Activated naive CD4-positive, alpha-beta T cell (primary cell): ENCODE results near the gene CCSER2.

Experiments
- DNase-seq, 4 experiments: peaks; one replicate each; lab custom pipeline; 2025; lab: John Stamatoyannopoulos, UW

Gene CCSER2

GRCh38 chr10:84348860-84349259 lies 20.5 kb downstream of the CCSER2 start:
- no peak for DNase-seq

- peak in 3 of 4 experiments; percentile 18 to 38 (median 32) for DNase-seq
Measured at GRCh38 chr10:84352251-84352842, 24.0 kb downstream of the CCSER2 start.

DNA sequence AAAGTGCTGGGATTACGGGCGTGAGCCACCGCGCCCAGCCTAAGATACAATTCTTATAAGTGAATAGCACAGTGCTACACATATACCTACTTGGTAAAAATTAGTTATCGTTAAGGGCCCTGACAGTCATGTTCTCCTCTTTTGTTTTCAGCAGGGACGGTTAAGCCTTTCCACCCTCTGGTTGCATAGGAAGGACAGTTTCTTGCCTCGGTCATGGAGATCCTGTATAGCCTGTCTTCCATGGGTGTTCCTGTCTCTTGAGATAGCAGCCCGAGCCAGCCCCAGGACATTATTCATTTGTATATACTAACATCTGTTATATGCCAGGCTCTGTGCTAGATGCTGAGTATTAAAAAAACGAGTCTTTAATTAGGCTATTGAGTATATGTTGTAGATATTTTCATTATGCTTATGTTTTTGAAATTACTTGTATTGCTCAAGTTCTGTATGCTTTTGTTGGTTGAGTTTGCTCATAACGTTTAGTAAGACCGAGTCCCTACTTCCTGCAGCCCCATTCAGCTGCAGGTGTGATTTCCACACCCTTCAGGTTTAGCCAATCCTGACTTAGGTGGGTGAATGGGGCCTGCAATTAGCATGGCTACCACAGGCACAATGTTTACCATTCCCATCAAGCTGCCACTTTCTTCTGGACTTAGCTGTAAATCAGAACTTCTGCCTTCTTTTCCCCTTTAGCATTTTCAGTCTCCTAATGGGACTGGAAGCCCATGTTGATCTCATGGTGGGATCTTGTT lies 24.8 kb downstream of the CCSER2 start:
- DNase-seq: no peak

- no peak for DNase-seq
Measured at GRCh38 chr10:84354623-84355022, 26.2 kb downstream of the CCSER2 start.

DNA sequence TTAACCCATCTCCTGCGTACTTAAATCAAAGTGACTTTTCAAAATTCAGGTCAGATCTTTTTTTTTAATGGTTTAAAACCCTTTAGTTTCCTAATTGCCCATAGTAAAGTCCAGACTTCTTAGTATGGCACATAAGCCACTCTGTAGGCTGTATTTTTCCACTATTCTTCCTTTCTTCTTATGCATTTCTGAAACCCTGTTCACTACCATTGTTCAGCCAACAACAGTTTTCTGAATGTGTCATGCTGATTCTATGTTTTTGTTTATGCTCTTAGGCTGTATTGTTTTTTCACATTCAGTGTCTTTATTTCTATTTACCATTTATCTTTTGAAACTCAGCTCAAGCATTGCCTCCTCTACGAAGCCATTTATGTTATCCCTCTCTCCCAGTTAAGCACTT lies 26.7 kb downstream of the CCSER2 start:
- no peak for DNase-seq

DNA sequence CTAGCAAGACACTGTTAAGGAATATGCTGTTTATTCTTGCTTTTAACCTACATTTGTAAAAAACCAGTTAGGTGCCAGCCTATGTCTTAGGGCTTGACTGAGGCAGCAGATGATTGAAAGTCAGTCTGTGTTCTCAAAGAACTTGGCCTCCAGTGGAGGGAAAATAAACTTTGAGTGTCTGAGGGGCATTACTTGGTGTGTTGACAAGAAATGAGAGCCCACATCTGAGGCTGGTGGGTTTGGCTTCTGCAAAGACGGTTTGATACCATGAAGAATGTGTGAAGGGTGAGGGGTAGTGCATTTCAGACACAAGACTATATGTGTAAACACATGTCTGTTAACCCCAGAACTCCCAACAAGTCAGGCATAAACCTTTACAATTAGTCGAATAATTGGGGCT lies 28.5 kb downstream of the CCSER2 start:
- no peak for DNase-seq

- DNase-seq: no peak
Measured at GRCh38 chr10:84358743-84359142, 30.4 kb downstream of the CCSER2 start.

GRCh38 chr10:84360637-84361365 lies 32.4 kb downstream of the CCSER2 start:
- DNase-seq: no peak

DNA sequence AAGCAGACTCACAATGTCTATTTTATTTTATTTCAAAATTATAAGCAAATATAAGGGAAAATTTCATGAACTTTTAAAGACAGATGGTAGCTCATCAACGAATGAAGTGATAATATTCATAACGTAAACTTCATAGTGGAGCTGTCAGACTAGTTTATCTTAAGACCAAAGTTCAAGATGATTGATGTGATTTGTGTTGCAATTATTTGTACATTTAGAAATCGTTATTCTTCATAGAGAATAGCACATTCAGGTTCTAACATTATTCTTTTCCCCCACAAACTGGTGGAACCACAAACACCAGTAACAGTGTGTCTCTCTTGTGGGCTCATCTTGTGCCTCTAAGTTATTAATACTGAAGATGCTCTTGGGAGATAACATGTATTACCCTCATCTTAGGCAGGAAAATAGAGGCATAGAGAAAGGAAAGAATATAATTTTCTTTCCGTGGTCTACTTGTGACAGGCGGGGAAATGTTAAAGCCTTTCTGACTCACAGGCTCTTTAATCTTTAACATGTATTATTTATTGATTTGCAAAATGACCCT lies 37.0 kb downstream of the CCSER2 start:
- no peak for DNase-seq

DNA sequence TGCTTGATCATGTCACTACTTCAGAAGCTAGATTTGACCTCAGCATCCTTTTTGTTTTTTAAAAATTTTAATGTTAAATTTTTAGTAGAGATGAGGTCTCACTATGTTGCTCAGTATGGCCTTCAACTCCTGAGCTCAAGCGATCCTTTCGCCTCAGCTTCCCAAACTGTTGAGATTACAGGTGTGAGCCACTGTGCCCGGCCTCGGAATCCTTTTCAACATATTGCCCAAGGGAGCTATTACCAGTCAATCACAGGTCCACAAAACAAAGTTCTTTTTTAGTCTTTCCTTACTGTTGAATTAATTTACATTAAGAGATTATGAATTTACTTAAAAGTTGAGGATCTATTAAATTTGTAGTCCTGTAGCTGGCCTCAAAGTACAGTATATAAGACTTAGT lies 37.7 kb downstream of the CCSER2 start:
- DNase-seq: no peak

GRCh38 chr10:84367256-84367655 lies 38.9 kb downstream of the CCSER2 start:
- DNase-seq: no peak

DNA sequence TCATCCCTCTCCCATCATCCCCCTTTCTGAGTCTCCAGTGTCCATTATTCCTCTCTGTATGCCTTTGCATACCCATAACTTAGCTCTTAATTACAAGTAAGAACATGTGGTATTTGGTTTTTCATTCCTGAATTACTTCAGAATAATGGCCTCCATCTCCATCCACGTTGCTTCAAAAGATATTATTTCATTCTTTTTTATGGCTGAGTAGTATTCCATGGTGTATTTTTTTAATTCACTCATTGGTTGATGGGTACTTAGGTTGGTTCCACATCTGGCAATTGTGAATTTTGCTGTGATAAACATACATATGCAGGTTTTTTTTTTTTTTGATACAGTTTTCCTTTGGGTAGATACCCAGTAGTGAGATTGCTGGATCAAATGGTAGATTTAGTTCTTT lies 40.4 kb downstream of the CCSER2 start:
- DNase-seq: no peak

GRCh38 chr10:84370283-84370682 lies 41.9 kb downstream of the CCSER2 start:
- DNase-seq: no peak

DNA sequence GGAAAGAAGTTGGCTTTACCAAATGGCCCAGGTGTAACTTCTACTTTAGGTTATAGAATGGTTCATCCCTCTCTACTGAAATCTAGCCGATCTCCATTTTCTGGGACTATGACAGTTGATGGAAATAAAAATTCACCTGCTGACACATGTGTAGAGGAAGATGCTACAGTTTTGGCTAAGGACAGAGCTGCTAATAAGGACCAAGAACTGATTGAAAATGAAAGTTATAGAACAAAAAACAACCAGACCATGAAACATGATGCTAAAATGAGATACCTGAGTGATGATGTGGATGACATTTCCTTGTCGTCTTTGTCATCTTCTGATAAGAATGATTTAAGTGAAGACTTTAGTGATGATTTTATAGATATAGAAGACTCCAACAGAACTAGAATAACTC lies 43.6 kb downstream of the CCSER2 start:
- DNase-seq: no peak

GRCh38 chr10:84373000-84373399 lies 44.6 kb downstream of the CCSER2 start:
- no peak for DNase-seq

GRCh38 chr10:84374455-84374854 lies 46.1 kb downstream of the CCSER2 start:
- DNase-seq: no peak

DNA sequence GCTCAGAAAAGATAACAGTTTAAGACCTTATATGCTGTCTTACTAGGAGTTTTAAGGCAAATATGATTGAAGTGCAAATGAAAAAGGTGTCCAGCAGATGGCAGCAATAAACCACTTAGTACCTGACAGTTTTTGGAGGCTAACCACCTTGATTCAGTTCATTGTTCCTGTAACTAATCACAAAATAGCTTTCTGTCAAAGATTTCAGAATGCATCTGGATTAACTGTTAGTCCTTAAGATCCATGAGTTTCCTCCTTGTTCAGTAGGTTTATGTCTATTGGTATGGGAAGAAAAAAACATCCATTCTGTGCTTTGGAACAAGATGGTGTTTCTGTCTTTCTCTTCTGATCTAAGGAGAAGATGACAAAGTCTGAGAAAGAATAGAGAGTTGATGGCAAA lies 46.6 kb downstream of the CCSER2 start:
- DNase-seq: no peak

- DNase-seq: no peak
Measured at GRCh38 chr10:84375881-84376280, 47.5 kb downstream of the CCSER2 start.

DNA sequence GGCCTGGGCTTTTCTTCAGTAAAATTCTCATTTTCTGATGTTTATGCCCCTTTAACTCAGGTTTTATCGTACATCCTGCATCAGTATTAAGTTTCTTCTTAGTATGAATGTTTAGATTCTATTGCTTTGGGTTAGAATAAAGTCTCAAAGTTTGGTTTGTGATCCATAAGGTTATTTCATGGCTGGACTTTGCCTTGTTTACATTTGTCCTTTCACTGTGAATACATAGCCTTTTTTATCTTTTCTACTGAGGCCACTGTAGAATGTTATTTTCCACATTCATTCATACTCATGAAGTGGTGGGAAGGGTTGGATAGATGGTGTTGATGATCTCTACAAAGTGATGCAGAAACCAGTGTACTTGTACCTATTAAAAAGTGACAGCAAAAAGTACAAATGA lies 59.8 kb downstream of the CCSER2 start:
- no peak for DNase-seq

DNA sequence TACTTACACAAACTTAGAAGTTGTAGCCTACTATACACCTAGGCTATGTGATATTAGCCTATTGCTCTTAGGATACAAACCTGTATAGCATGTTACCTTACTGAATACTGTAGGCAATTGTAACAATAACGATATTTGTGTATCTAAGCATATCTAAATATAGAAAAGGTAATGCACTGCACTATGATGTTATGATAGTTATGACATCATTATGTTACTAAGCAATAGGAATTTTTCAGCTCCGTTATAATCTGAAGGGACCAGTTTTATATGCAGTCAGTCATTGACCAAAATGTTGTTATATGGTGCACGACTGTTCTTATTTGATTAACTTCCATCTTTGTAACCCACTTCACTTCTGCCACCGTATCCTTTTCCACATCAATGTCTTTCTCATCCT lies 62.0 kb downstream of the CCSER2 start:
- no peak for DNase-seq

DNA sequence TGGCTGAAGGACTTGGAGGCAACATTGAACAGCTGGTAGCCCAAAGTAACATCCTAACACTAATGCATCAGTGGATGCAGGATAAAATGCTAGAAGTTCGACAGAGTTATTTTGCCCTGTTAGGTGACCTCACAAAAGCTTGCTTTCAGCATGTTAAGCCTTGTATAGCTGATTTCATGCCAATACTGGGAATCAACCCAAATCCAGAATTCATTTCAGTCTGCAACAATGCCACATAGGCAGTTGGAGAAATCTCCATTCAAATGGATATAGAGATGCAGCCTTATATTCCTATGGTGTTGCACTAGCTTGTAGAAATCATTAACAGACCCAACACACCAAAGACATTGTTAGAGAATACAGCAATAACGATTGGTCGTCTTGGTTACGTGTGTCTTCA lies 62.9 kb downstream of the CCSER2 start:
- DNase-seq: no peak

DNA sequence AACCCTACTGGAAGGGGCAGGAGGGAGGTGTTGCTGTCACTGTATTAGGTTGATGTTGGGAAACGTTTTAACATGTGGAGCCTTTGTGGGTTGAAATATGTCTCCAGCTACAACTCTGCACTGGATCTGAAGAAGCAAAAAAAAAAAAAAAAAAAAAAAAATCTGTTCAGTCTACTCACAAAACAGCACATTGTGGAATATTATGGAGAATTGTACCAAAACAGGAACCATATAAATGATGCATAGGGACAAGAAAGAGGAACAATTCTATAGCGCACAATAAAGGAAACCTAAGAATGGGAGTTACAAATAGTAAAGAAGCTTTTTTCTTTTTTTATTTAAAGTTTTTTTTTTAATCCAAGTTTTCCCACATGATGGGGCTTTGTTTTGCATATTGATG lies 63.8 kb downstream of the CCSER2 start:
- no peak for DNase-seq

DNA sequence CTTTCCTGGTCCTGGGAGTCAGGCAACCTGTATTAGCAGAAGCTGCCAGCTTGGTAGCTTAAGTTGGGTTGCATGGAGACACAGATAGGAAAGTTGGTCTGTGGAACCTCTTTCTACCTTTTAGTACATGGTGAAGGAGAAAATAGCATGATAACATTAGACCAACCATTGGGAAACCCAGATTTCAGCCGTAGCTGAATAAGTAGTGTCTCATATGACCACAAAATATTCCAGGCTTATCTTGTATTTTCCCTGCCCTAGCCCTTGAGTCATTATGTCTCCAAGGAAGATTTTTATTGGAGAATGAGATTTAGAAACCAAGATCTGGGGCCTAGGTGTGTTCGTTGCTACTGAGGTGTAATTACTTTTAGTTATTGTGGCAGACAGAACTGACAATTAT lies 67.2 kb downstream of the CCSER2 start:
- DNase-seq: no peak
